B cell (primary cell): ENCODE results near the gene AMH. TPM values are rescaled to one million over a fixed set of nuclear protein-coding genes. Genes with fewer than 3 reads are reported as not detected.
A peak's percentile ranks its signal among the peaks of the same experiment; 100 is the strongest.

Experiments
- ATAC-seq: fragments of 200-7000 bp; cut with Tn5 transposase; one replicate; pipeline ENCODE4 v1.10.0; 2021; ENCODE audit warnings: low read depth, mild to moderate bottlenecking, moderate number of reproducible peaks, moderate library complexity
- CTCF ChIA-PET: fragments of 350-600 bp; sonication (Branson Sonifier 250); formaldehyde crosslinking; loops from one replicate; lab custom pipeline; 2021; ENCODE audit warnings: antibody characterized with exemption, inconsistent platforms; lab: Charles Lee
- POLR2A ChIA-PET: fragments of 350-600 bp; sonication (Branson Sonifier 250); formaldehyde crosslinking; loops from one replicate; lab custom pipeline; 2021; ENCODE audit warnings: antibody characterized with exemption; lab: Charles Lee
- DNase-seq: peaks from one replicate; pipeline ENCODE4 v3.0.0; 2013
- H2AFZ ChIP-seq: 2 replicates; pipeline ENCODE4 v1.6.1; 2012; ENCODE audit warnings: mild to moderate bottlenecking, low read depth, low read length; ENCODE audit not compliant: insufficient read depth, poor library complexity, severe bottlenecking
- H3K27ac ChIP-seq, 2 donors: 1 replicate in 1 of 2; 2 replicates in 1 of 2; pipeline ENCODE4 v1.5.1; 2012 to 2013; ENCODE audit warnings: low read length in 2 of 2, mild to moderate bottlenecking in 2 of 2, moderate library complexity in 1 of 2
- H3K27me3 ChIP-seq, 4 experiments: fragments of 200-600 bp in 1 of 4; sonication (generic) in 1 of 4; replicated peaks in 1 of 4; 1 replicate in 2 of 4; 2 replicates in 2 of 4; pipeline versions ENCODE4 v1.6.1 to v1.7.0; 2013 to 2016; ENCODE audit warnings: low read length in 3 of 4, mild to moderate bottlenecking in 2 of 4, mixed read lengths in 1 of 4, moderate library complexity in 1 of 4; ENCODE audit not compliant: insufficient read depth in 4 of 4, control insufficient read depth in 3 of 4; ENCODE audit errors: control extremely low read depth in 1 of 4
- H3K36me3 ChIP-seq, 2 experiments: replicated peaks in 1 of 2; 1 replicate in 1 of 2; 2 replicates in 1 of 2; pipeline versions ENCODE4 v1.6.1 to v1.7.1; 2013; ENCODE audit warnings: low read length in 1 of 2; ENCODE audit not compliant: insufficient read depth in 2 of 2, control insufficient read depth in 1 of 2; ENCODE audit errors: control extremely low read depth in 1 of 2, extremely low read depth in 1 of 2
- H3K4me1 ChIP-seq, 2 donors: fragments of 200-600 bp in 1 of 2; sonication (generic) in 1 of 2; 1 replicate in 1 of 2; 2 replicates in 1 of 2; pipeline versions ENCODE4 v1.5.1 to v1.6.1; 2013 to 2017; ENCODE audit warnings: low read length in 2 of 2; ENCODE audit not compliant: control insufficient read depth in 2 of 2, insufficient read depth in 2 of 2
- H3K4me2 ChIP-seq: replicated peaks from 2 replicates; pipeline ENCODE3; 2012; ENCODE audit warnings: mild to moderate bottlenecking, low read depth, low read length; ENCODE audit not compliant: poor library complexity, severe bottlenecking
- H3K4me3 ChIP-seq, 5 experiments: fragments of 200-600 bp in 1 of 5; sonication (generic) in 1 of 5; 1 replicate in 3 of 5; 2 replicates in 2 of 5; pipeline versions ENCODE4 v1.5.1 to v1.7.0; 2011 to 2016; ENCODE audit warnings: low read length in 4 of 5, mild to moderate bottlenecking in 4 of 5, low read depth in 2 of 5, control low read depth in 1 of 5, moderate library complexity in 1 of 5; ENCODE audit not compliant: insufficient read depth in 1 of 5; ENCODE audit errors: control extremely low read depth in 1 of 5, extremely low read depth in 1 of 5
- H3K79me2 ChIP-seq: fragments of 200-600 bp; sonication (generic); one replicate; pipeline ENCODE4 v1.6.0; 2016; ENCODE audit warnings: low read length; ENCODE audit not compliant: control insufficient read depth, insufficient read depth
- H3K9ac ChIP-seq: fragments of 200-600 bp; sonication (generic); 2 replicates; pipeline ENCODE4 v1.6.1; 2017; ENCODE audit warnings: mild to moderate bottlenecking, low read length, moderate library complexity
- H3K9me3 ChIP-seq, 3 donors: one replicate each; pipeline versions ENCODE4 v1.6.1 to v1.7.1; 2013; ENCODE audit warnings: low read length in 2 of 3; ENCODE audit not compliant: control insufficient read depth in 2 of 3, insufficient read depth in 1 of 3; ENCODE audit errors: control extremely low read depth in 1 of 3
- H4K20me1 ChIP-seq: 2 replicates; pipeline ENCODE4 v1.6.0; 2012; ENCODE audit warnings: mild to moderate bottlenecking, low read length; ENCODE audit not compliant: insufficient read depth, control insufficient read depth, poor library complexity, severe bottlenecking
- H3K27ac Mint-ChIP-seq: one replicate; pipeline ENCODE4 v1.8.0; 2021; ENCODE audit warnings: mixed read lengths
- H3K27me3 Mint-ChIP-seq: one replicate; pipeline ENCODE4 v1.8.0; 2021; ENCODE audit warnings: mixed read lengths
- H3K4me1 Mint-ChIP-seq: one replicate; pipeline ENCODE4 v1.8.0; 2021; ENCODE audit warnings: mixed read lengths
- H3K4me3 Mint-ChIP-seq: one replicate; pipeline ENCODE4 v1.8.0; 2021; ENCODE audit warnings: mixed read lengths
- H3K9me3 Mint-ChIP-seq: one replicate; pipeline ENCODE4 v1.8.0; 2022; ENCODE audit warnings: mixed read lengths; ENCODE audit not compliant: insufficient read depth
- EZH2 ChIP-seq: IDR thresholded peaks from 2 replicates; pipeline ENCODE4 v1.6.1; 2012; ENCODE audit warnings: borderline replicate concordance, low read depth, mild to moderate bottlenecking, moderate library complexity, low read length; ENCODE audit not compliant: insufficient read depth, poor library complexity, severe bottlenecking
- WGBS: methylation state at CpG from one replicate; pipeline ENCODE4 v1.1.5; 2013; ENCODE audit warnings: missing lambda C conversion rate; ENCODE audit not compliant: insufficient coverage; 5-methylcytosine and 5-hydroxymethylcytosine counted together
- intact Hi-C: fragments of 100-400 bp; cut with micrococcal nuclease; formaldehyde crosslinking; loops from one replicate; pipeline ENCODE4 v1.10.0; 2022
- polyA plus RNA-seq: library from polyadenylated mRNA; depleted of rRNA; stranded (reverse); fragments of >200 nt; gene quantifications from 2 replicates; pipeline ENCODE4 v1.2.3, GENCODE V29; 2012
- total RNA-seq, 2 donors: library from RNA; stranded (reverse); fragments of 120-200 nt in 1 of 2; gene quantifications; 1 replicate in 1 of 2; 2 replicates in 1 of 2; pipeline versions ENCODE4 v1.2.3 to v1.2.4, GENCODE V29; 2013 to 2022
- TF ChIP-seq, protein P1 (sequence below): fragments of 200-600 bp; IDR thresholded peaks from one replicate; pipeline ENCODE4 v1.8.0; 2022; ENCODE audit warnings: antibody characterized with exemption, mild to moderate bottlenecking

The AMH gene
- total and polyA plus RNA-seq, 2 donors (not counting 1 experiment from before 2014, with no cell fraction given), result 1.5 to 4.5 TPM

DNA sequence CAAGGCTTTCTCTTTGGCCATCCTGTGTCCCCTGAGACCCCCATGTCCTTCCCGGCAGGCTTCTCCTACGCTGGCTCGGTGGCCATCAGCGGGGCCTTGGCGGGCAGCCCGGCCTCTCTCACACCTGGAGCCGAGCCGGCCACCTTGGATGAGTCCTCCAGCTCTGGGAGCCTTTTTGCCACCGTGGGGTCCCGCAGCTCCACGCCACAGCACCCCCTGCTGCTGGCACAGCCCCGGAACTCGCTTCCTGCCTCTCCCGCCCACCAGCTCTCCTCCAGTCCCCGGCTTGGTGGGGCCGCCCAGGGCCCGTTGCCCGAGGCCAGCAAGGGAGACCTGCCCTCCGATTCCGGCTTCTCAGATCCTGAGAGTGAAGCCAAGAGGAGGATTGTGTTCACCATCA, 27.2 kb upstream of the AMH start:
- 96% methylated on average over 20 of the region's 20 CpGs for WGBS
- H3K36me3 ChIP-seq, result peaks cover 0 to 52% of the 10 kb centered on the region in 2 experiments
- CTCF ChIA-PET, result interaction anchor here (0.7 to 2.7 kb wide), 5 partner anchors 17 to 67 kb away, joined by 3 to 13 read pairs (median 4); no protein-coding TSS in a partner anchor

DNA sequence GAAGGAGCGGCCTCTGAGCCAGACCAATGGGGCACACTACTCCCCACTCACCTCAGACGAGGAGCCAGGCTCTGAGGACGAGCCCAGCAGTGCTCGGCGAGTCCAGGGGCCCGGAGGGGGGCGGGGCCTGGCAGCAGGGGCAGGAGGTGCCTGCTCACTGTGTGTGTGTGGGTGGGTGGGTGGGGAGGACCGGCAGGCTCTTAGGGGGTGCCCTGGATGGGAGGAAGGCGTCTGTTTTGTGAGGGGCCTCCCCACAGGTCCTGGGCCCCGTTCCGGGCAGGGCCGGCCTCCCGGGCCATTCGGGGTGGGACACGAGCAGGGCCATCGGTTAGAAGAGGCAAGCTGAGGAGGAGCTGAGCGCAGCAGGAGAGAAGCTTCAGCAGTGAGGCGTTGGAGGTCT, 25.7 kb upstream of the AMH start:
- H3K4me1 ChIP-seq, result peaks cover 16 to 31% of the 10 kb centered on the region in 2 donors
- H3K4me2 ChIP-seq, result peak overlapping the region; percentile 41
- peaks cover 34% of the 10 kb centered on the region for H3K4me1 Mint-ChIP-seq
- H3K79me2 ChIP-seq, result peaks cover 5% of the 10 kb centered on the region
- H3K27ac Mint-ChIP-seq, result peak overlapping the region; percentile 95
- no peak overlapping the region for H3K4me3 ChIP-seq
- peaks cover 14% of the 10 kb centered on the region for H4K20me1 ChIP-seq
- TF ChIP-seq, protein P1, sequence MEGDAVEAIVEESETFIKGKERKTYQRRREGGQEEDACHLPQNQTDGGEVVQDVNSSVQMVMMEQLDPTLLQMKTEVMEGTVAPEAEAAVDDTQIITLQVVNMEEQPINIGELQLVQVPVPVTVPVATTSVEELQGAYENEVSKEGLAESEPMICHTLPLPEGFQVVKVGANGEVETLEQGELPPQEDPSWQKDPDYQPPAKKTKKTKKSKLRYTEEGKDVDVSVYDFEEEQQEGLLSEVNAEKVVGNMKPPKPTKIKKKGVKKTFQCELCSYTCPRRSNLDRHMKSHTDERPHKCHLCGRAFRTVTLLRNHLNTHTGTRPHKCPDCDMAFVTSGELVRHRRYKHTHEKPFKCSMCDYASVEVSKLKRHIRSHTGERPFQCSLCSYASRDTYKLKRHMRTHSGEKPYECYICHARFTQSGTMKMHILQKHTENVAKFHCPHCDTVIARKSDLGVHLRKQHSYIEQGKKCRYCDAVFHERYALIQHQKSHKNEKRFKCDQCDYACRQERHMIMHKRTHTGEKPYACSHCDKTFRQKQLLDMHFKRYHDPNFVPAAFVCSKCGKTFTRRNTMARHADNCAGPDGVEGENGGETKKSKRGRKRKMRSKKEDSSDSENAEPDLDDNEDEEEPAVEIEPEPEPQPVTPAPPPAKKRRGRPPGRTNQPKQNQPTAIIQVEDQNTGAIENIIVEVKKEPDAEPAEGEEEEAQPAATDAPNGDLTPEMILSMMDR, result no peak
- TF ChIP-seq EZH2, result no peak
- H3K27me3 ChIP-seq, result no peaks in the 10 kb centered on the region
- no peaks in the 10 kb centered on the region for H3K27me3 Mint-ChIP-seq
- H2AFZ ChIP-seq, result no peak overlapping the region
- peak overlapping the region; percentile 51 to 63 for H3K27ac ChIP-seq
- no peaks in the 10 kb centered on the region for H3K9me3 Mint-ChIP-seq
- peak; percentile 3 for ATAC-seq
- H3K36me3 ChIP-seq, result peaks cover 0 to 43% of the 10 kb centered on the region in 2 experiments
- intact Hi-C loops, result no loop called here
- WGBS, result 81% methylated on average over 10 of the region's 18 CpGs
- ChIA-PET POLR2A (interaction anchor here (0.6 to 0.9 kb wide), 3 partner anchors 12 to 72 kb away, joined by 3 to 4 read pairs (median 3); partner anchors contain the start of genes AP3D1 and PLEKHJ1), CTCF (interaction anchor here (0.9 to 2.7 kb wide), 4 partner anchors 49 to 67 kb away, joined by 3 to 13 read pairs (median 6); no protein-coding TSS in a partner anchor)
- no peak for DNase-seq
- no peaks in the 10 kb centered on the region for H3K9me3 ChIP-seq
- H3K4me3 Mint-ChIP-seq, result peak overlapping the region; percentile 78
- H3K9ac ChIP-seq, result no peak overlapping the region

More for the DNA sequence above, 27.2 kb upstream of the AMH start:
- H3K4me3 ChIP-seq, result no peak overlapping the region
- H2AFZ ChIP-seq, result no peak overlapping the region
- DNase-seq (no peak), ATAC-seq (no peak)
- no peaks in the 10 kb centered on the region for H3K9me3 ChIP-seq
- peaks cover 16 to 25% of the 10 kb centered on the region in 2 donors for H3K4me1 ChIP-seq
- Mint-ChIP-seq H3K4me3 (no peak overlapping the region), H3K27me3 (no peaks in the 10 kb centered on the region), H3K27ac (no peak overlapping the region), H3K9me3 (no peaks in the 10 kb centered on the region), H3K4me1 (peaks cover 29% of the 10 kb centered on the region)
- peaks cover 5% of the 10 kb centered on the region for H3K79me2 ChIP-seq
- no peak overlapping the region for H3K27ac ChIP-seq
- no peaks in the 10 kb centered on the region for H3K27me3 ChIP-seq
- H3K4me2 ChIP-seq, result no peak overlapping the region
- TF ChIP-seq EZH2, result no peak
- TF ChIP-seq, protein P1, result no peak
- intact Hi-C loops, result no loop called here
- POLR2A ChIA-PET, result interaction anchor here (0.9 kb wide), 1 partner anchor 66 kb away, joined by 4 read pairs; no protein-coding TSS in a partner anchor
- H4K20me1 ChIP-seq, result peaks cover 9% of the 10 kb centered on the region
- no peak overlapping the region for H3K9ac ChIP-seq
